G401 (cell line): ENCODE results near the gene CFAP299. TPM values are rescaled to one million over a fixed set of nuclear protein-coding genes. Genes with fewer than 3 reads are reported as not detected.
"Not testable (repeated sequence)": the region's sequence is repeated elsewhere in the genome, so short reads cannot be mapped to it uniquely, and the experiment has no call there.

ENCODE experiments used
- DNase-seq: peaks from one replicate; pipeline ENCODE4 v3.0.0-alpha.2; 2015; ENCODE audit warnings: low spot score
- in situ Hi-C: cut with HindIII; loops from 2 replicates; pipeline ENCODE4 v1.10.0; 2016; ENCODE audit warnings: low sequenced_read_pairs, mixed read lengths
- total RNA-seq: library from RNA; depleted of rRNA; stranded (reverse); fragments of >200 nt; shearing (Covaris generic); gene quantifications from 2 replicates; pipeline ENCODE4 v1.2.3, GENCODE V29; 2014

Gene CFAP299
- total RNA-seq, 1 experiment from 2014 or later = 0.14 TPM

- in situ Hi-C loops = no loop called here
- DNase-seq = no peak
These were observed 95.9 kb downstream of the CFAP299 start for GRCh38 chr4:80431203-80431965.

GRCh38 chr4:80434238-80434637, 98.7 kb downstream of the CFAP299 start:
- DNase-seq = no peak
- in situ Hi-C loops = no loop called here

GRCh38 chr4:80438016-80438415, 102.5 kb downstream of the CFAP299 start:
- in situ Hi-C loops = no loop called here
- no peak for DNase-seq

- in situ Hi-C loops, DNase-seq: not testable (repeated sequence)
These were observed 103.9 kb downstream of the CFAP299 start for GRCh38 chr4:80439294-80440061.

- in situ Hi-C loops = no loop called here
- no peak for DNase-seq
These were observed 110.7 kb downstream of the CFAP299 start for GRCh38 chr4:80446248-80446647.

- in situ Hi-C loops = no loop called here
- no peak for DNase-seq
These were observed 111.1 kb downstream of the CFAP299 start for GRCh38 chr4:80446664-80447063.

GRCh38 chr4:80447493-80447892, 112.0 kb downstream of the CFAP299 start:
- in situ Hi-C loops = no loop called here
- no peak for DNase-seq

- in situ Hi-C loops = no loop called here
- DNase-seq = no peak
These were observed 112.5 kb downstream of the CFAP299 start for GRCh38 chr4:80448056-80448455.

GRCh38 chr4:80452055-80452454, 116.5 kb downstream of the CFAP299 start:
- DNase-seq = no peak
- in situ Hi-C loops = no loop called here

- DNase-seq = no peak
- in situ Hi-C loops = no loop called here
These were observed 117.2 kb downstream of the CFAP299 start for GRCh38 chr4:80452768-80453167.

- DNase-seq = no peak
- in situ Hi-C loops = no loop called here
These were observed 118.5 kb downstream of the CFAP299 start for GRCh38 chr4:80454040-80454439.

- in situ Hi-C loops = no loop called here
- no peak for DNase-seq
These were observed 119.0 kb downstream of the CFAP299 start for GRCh38 chr4:80454556-80454955.

- DNase-seq = no peak
- in situ Hi-C loops = no loop called here
These were observed 124.5 kb downstream of the CFAP299 start for GRCh38 chr4:80459918-80460473.

GRCh38 chr4:80461412-80461811, 125.9 kb downstream of the CFAP299 start:
- in situ Hi-C loops = no loop called here
- DNase-seq = no peak

- DNase-seq = no peak
- in situ Hi-C loops = no loop called here
These were observed 127.1 kb downstream of the CFAP299 start for GRCh38 chr4:80462621-80463091.

- in situ Hi-C loops = no loop called here
- DNase-seq = no peak
These were observed 128.0 kb downstream of the CFAP299 start for GRCh38 chr4:80463509-80463908.

GRCh38 chr4:80465238-80465637, 129.7 kb downstream of the CFAP299 start:
- in situ Hi-C loops = no loop called here
- no peak for DNase-seq

- in situ Hi-C loops = no loop called here
- DNase-seq = no peak
These were observed 130.2 kb downstream of the CFAP299 start for GRCh38 chr4:80465736-80466135.

GRCh38 chr4:80466618-80467017, 131.1 kb downstream of the CFAP299 start:
- DNase-seq = no peak
- in situ Hi-C loops = no loop called here

- no peak for DNase-seq
- in situ Hi-C loops = no loop called here
These were observed 136.2 kb downstream of the CFAP299 start for GRCh38 chr4:80471756-80472155.
